ENCODE measurements around the gene ARHGAP33.

DNA sequence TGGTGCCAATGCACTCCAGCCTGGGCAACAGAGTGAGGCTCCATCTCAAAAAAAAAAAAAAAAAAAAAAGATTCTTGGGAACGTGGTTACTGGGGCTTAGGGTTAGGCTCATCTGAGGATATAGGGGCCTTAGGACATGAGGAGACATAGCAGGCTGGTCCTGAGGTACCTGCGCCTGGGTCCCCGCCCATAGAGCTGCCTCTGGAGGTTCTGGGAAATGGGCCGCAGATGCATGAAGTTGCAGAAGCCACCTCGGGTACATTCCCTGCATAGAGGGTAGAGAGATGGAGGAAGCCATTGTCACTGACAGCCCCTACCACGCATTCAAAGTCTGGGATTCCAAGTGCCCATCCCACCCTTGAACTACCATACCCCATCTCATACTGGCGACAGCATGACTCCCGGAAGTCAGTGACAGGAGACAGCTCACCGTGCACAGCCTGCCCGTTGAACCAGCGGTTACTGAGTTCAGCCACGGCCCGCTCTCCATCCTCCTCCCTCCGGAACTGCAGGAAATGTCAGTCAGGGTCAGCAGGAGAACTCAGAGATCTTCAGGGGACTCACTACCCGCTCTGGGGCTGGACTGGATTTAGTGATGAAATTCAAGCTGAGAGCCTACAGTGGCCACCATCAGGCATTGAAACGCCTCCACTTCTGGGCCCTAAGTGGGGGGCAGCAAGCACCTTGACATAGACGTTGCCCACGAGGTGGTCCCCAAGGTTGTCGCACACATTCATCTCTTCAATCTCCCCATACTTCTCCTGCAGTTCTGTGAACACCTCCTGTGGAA lies 31.5 kb upstream of the ARHGAP33 start:
- TF ChIP-seq CTCF (IDR thresholded peaks at IDR 0.05), result no peak
- TF ChIP-seq POLR2A (IDR thresholded peaks at IDR 0.05), result no peak

Data from thyroid gland (tissue), 4 donors.